ENCODE measurements around the gene PCID2.

GRCh38 chr13:113231306-113232207 lies 23.1 kb upstream of the PCID2 start:
- TF ChIP-seq, protein P1, sequence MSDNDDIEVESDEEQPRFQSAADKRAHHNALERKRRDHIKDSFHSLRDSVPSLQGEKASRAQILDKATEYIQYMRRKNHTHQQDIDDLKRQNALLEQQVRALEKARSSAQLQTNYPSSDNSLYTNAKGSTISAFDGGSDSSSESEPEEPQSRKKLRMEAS (IDR thresholded peaks at IDR 0.05; ENCODE audit: low read depth, low read length), result no peak
- TF ChIP-seq POLR2A (IDR thresholded peaks at IDR 0.05; ENCODE audit: extremely low read depth, insufficient read length), result no peak
- TF ChIP-seq, protein P2, sequence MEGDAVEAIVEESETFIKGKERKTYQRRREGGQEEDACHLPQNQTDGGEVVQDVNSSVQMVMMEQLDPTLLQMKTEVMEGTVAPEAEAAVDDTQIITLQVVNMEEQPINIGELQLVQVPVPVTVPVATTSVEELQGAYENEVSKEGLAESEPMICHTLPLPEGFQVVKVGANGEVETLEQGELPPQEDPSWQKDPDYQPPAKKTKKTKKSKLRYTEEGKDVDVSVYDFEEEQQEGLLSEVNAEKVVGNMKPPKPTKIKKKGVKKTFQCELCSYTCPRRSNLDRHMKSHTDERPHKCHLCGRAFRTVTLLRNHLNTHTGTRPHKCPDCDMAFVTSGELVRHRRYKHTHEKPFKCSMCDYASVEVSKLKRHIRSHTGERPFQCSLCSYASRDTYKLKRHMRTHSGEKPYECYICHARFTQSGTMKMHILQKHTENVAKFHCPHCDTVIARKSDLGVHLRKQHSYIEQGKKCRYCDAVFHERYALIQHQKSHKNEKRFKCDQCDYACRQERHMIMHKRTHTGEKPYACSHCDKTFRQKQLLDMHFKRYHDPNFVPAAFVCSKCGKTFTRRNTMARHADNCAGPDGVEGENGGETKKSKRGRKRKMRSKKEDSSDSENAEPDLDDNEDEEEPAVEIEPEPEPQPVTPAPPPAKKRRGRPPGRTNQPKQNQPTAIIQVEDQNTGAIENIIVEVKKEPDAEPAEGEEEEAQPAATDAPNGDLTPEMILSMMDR (IDR thresholded peaks at IDR 0.05; ENCODE audit: low read depth, low read length), result no peak
- no peak for TF ChIP-seq MYC (IDR thresholded peaks at IDR 0.05; ENCODE audit: low read depth, low read length)
